ENCODE results near the gene ZNF776. TPM values are rescaled to one million over a fixed set of nuclear protein-coding genes. Genes with fewer than 3 reads are reported as not detected.
"Not testable (repeated sequence)": the region's sequence is repeated elsewhere in the genome, so short reads cannot be mapped to it uniquely, and the experiment has no call there.

The ZNF776 gene
- total RNA-seq, 1 donor from 2014 or later = 25.8 TPM

- no peak for DNase-seq (ENCODE audit: low spot score)
These were observed 31.7 kb downstream of the ZNF776 start for GRCh38 chr19:57778336-57778735.

DNA sequence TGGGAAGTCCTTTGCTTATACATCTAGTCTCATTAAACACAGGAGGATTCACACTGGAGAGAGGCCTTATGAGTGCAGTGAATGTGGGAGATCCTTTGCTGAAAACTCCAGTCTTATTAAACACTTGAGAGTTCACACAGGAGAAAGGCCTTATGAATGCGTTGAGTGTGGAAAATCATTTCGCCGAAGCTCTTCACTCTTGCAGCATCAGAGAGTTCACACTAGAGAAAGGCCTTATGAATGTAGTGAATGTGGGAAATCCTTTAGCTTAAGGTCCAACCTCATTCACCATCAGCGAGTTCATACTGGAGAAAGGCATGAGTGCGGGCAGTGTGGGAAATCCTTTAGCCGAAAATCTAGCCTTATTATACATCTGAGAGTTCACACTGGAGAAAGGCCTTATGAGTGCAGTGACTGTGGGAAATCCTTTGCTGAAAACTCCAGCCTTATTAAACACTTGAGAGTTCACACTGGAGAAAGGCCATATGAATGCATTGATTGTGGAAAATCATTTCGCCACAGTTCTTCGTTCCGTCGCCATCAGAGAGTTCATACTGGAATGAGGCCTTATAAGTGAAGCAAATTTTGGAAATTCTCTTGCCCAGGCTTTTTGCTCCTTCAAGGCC is 32.7 kb downstream of the ZNF776 start:
- no peak for DNase-seq (ENCODE audit: low spot score)

- no peak for DNase-seq (ENCODE audit: low spot score)
These were observed 39.7 kb downstream of the ZNF776 start for GRCh38 chr19:57786286-57786685.

DNA sequence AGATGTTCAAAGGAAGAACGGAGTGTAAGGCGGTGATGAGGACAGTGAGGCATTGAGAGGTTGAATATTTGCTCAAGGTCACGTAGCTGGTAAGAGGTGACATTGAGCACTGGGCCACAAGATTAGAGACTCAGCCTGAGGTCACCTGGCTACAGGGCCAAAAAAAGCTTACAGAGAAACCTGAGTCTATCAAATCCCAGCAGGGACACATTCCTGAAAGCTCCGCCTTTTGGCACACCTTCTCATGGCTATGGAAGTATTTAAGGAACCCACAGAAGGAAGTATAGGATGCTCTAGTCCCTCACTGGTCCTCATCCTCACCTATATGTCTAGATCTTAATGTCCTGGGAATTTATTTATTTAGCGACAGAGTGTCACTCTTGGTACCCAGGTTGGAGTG is 40.3 kb downstream of the ZNF776 start:
- no peak for DNase-seq (ENCODE audit: low spot score)

GRCh38 chr19:57788114-57788692 is 41.6 kb downstream of the ZNF776 start:
- DNase-seq (ENCODE audit: low spot score) = no peak

DNA sequence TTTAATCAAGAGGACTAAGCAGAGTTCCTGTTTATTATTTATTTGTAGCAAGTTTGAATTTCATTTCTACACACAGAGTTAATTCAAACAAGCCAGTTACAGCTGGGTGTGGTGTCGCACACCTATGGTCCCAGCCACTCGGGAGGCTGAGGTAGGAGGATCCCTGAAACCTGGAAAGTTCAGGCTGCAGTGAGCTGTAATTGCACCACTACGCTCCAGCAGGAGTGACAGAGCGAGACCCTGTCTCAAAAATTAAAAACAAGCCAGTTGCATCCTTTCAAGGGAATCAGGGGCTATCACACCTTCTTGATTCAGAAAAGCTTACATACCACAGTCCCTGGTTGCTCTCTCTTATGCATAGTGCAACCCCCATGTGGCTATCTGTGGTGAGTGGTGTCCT is 42.7 kb downstream of the ZNF776 start:
- no peak for DNase-seq (ENCODE audit: low spot score)

GRCh38 chr19:57796580-57796979 is 50.0 kb downstream of the ZNF776 start:
- not testable (repeated sequence) for DNase-seq (ENCODE audit: low spot score)

GRCh38 chr19:57800696-57801095 is 54.1 kb downstream of the ZNF776 start:
- no peak for DNase-seq (ENCODE audit: low spot score)

DNA sequence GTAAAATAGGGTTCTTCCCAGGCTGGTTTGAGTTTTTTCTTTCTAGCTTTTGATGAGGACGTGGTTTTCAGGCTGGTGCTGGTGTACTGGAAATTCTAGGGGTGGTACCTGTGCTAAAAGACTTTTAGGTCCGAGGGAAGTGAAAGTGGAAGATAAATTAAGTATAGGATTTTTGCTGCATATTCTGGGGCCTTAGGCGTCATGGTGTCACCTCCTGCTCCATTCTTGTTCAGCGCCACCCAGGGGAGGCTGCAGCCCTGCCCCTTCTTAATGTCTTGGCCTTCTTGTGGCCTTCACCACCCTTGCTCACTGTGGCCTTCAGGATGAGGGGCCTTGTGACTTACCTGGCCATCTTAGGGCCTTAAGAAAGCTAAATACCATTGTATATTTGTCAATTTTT is 55.7 kb downstream of the ZNF776 start:
- no peak for DNase-seq (ENCODE audit: low spot score)

DNA sequence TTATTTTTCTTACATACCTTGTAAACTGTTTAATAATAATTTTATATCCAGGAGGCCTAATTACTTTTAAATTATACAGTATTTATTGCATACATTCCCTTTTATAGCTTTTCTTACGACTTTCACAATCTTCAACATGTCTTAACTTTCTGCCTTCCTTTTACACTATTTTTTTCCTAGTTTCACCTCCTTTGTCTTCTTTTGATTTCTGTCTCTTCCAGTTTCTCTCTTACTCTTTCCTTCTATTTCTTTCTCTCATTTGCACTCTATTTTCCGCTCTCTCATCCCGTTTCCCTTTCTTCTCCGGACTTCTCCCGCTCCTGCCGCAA is 56.6 kb downstream of the ZNF776 start:
- DNase-seq (ENCODE audit: low spot score) = peak; percentile 41

DNA sequence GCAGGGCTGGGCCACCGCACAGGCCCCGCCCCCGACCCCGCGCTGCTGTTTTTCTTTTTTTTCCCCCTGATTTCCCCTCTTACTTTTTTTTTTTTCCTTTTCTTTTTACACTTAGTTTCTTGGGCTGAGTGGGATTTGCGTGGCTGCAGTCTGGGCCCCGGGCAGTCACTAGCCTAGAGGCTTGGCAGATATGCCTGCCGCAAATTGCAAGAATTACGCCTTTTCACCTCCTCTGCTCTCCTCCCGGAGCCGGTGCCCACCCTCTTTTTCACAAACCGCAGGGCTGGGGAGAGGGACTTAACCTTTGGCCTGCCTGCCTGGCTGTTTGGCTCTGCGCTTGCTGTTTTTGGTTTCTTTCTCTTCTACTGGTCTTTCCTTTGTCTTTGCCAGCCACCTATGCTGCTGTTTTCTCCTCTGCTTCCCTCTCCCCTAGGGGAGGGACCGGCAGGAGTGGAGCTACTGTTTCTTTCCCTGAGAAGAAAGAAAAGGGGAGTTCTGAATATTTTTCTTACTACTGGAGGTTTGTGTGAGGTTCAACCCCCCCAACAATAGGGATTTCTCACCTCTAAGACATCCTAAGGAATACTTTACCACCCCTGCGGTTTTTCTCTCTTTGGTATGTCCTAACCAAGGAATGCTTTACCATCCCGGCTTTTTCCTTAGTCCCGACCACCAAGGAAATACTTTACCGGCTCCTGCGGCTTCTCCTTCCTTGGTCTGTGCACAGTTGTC is 57.1 kb downstream of the ZNF776 start:
- peak; percentile 57 for DNase-seq (ENCODE audit: low spot score)

DNA sequence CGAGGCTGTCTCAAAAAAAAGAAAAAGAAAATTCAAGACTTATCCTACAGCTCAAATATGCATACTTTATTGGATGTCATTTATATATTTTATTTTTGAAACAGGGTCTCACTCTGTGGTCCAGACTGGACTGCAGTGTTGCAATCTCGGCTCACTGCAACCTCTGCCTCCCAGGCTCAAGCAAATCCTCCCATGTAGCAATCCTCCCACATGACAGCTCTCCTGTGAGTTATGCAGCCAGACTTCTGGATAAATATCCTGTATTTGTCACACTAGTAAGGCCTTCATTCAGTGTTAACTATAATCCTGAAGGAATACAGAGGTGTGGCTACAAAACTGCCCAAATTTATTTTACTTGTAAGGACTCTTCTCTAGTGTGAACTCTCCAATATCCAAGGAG is 60.9 kb downstream of the ZNF776 start:
- DNase-seq (ENCODE audit: low spot score) = no peak

Other genes with a start within 250 kb of the ZNF776 start
- gene ZNF773, start 246.9 kb upstream of the ZNF776 start, total RNA-seq (ENCODE audit: insufficient read depth, low replicate concordance) = 13.5 TPM
- gene ZNF549, start 219.5 kb upstream of the ZNF776 start, total RNA-seq (ENCODE audit: insufficient read depth, low replicate concordance) = 12.5 TPM
- 2.9 TPM for gene ZNF550, start 187.0 kb upstream of the ZNF776 start, total RNA-seq (ENCODE audit: insufficient read depth, low replicate concordance)
- 1.2 TPM for gene ZNF416, start 167.9 kb upstream of the ZNF776 start, total RNA-seq (ENCODE audit: insufficient read depth, low replicate concordance)
- 14.4 TPM for gene ZIK1, start 162.7 kb upstream of the ZNF776 start, total RNA-seq (ENCODE audit: insufficient read depth, low replicate concordance)
- 2.2 TPM for gene ZNF530, start 146.9 kb upstream of the ZNF776 start, total RNA-seq (ENCODE audit: insufficient read depth, low replicate concordance)
- gene ZNF134, start 132.6 kb upstream of the ZNF776 start, total RNA-seq (ENCODE audit: insufficient read depth, low replicate concordance) = 42.6 TPM
- gene ZNF211, start 113.6 kb upstream of the ZNF776 start, total RNA-seq (ENCODE audit: insufficient read depth, low replicate concordance) = 20.5 TPM
- gene ZSCAN4, start 77.9 kb upstream of the ZNF776 start, total RNA-seq (ENCODE audit: insufficient read depth, low replicate concordance) = not detected
- gene ZNF551, start 64.8 kb upstream of the ZNF776 start, total RNA-seq (ENCODE audit: insufficient read depth, low replicate concordance) = 13.0 TPM
- 8.2 TPM for gene ZNF154, start 37.6 kb upstream of the ZNF776 start, total RNA-seq (ENCODE audit: insufficient read depth, low replicate concordance)
- 10.4 TPM for gene ZNF671, start 19.2 kb upstream of the ZNF776 start, total RNA-seq (ENCODE audit: insufficient read depth, low replicate concordance)
- gene ZNF586, start 22.9 kb downstream of the ZNF776 start, total RNA-seq (ENCODE audit: insufficient read depth, low replicate concordance) = 19.3 TPM
- 3.1 TPM for gene ZNF552, start 68.1 kb downstream of the ZNF776 start, total RNA-seq (ENCODE audit: insufficient read depth, low replicate concordance)
- 29.1 TPM for gene ZNF587B, start 83.5 kb downstream of the ZNF776 start, total RNA-seq (ENCODE audit: insufficient read depth, low replicate concordance)
- 27.0 TPM for gene ZNF587, start 103.0 kb downstream of the ZNF776 start, total RNA-seq (ENCODE audit: insufficient read depth, low replicate concordance)
- gene ZNF814, start 142.2 kb downstream of the ZNF776 start, total RNA-seq (ENCODE audit: insufficient read depth, low replicate concordance) = 20.0 TPM
- 29.1 TPM for gene ZNF417, start 169.8 kb downstream of the ZNF776 start, total RNA-seq (ENCODE audit: insufficient read depth, low replicate concordance)
- gene ZNF418, start 188.6 kb downstream of the ZNF776 start, total RNA-seq (ENCODE audit: insufficient read depth, low replicate concordance) = 21.2 TPM
- 14.0 TPM for gene ZNF256, start 200.9 kb downstream of the ZNF776 start, total RNA-seq (ENCODE audit: insufficient read depth, low replicate concordance)
- not detected for gene C19orf18, start 227.7 kb downstream of the ZNF776 start, total RNA-seq (ENCODE audit: insufficient read depth, low replicate concordance)

All from umbilical cord (tissue), 2 donors.